Adipose tissue (tissue), 3 donors: Measurements from ENCODE around the gene PHKB. TPM values are rescaled to one million over a fixed set of nuclear protein-coding genes. Genes with fewer than 3 reads are reported as not detected.
"Not testable (repeated sequence)": the region's sequence is repeated elsewhere in the genome, so short reads cannot be mapped to it uniquely, and the experiment has no call there.

Experiments used
- H3K27ac ChIP-seq: one replicate; pipeline ENCODE4 v1.5.1; 2013; ENCODE audit warnings: low read depth, low read length
- WGBS, 3 donors: extraction: QIAGEN DNeasy Blood & Tissue Kit; methylation state at CpG; one replicate each; pipeline ENCODE4 v1.1.7; 2013; 5-methylcytosine and 5-hydroxymethylcytosine counted together
- polyA plus RNA-seq, 3 donors: library from polyadenylated mRNA; stranded (reverse); fragments of 200-250 nt; gene quantifications; one replicate each; pipeline ENCODE4 v1.2.3, GENCODE V29; 2013
- donor health status: healthy with polysubstance abuse.
- donor health status: Bipolar disorder and iron deficiency.
- donor health status: healthy.

The PHKB gene
- polyA plus RNA-seq, 3 donors, result 16.7 to 24.5 (median 19.8) TPM

DNA sequence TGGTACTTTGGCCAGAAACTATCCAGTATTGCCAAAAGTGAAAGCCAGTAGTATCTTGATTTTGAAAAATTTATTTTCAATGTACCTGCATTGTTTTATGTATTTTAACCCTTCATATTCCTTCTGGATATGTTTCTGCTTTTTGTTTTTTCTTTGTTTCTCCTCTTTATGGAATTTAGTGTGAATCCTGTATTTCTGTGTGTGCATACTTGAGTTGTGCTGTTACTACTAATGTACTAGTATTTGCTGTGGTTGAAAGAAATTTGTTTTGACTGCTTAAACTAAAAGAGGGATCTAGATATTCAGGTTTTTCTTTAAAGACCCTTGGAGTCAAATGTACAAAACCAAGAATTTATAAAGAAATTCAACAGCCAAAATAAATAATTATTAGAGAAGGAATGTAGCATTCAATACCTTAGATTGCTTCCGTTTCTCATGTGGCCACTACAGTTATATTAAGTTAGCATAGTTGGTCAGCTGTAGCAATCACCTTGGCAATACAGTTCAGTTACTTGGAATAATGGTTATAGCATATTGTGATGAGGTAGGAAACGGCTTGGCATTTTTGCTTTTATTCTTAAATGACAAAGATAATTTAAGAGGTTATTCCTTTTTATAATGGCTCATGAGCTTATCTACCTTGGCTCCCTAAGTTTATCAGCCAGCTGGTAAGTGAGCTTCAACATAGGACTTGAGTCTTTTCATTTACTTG is 4.9 kb downstream of the PHKB start:
- 79 to 84% (median 82%) methylated on average over 2 of the region's 2 CpGs for WGBS, 3 donors

DNA sequence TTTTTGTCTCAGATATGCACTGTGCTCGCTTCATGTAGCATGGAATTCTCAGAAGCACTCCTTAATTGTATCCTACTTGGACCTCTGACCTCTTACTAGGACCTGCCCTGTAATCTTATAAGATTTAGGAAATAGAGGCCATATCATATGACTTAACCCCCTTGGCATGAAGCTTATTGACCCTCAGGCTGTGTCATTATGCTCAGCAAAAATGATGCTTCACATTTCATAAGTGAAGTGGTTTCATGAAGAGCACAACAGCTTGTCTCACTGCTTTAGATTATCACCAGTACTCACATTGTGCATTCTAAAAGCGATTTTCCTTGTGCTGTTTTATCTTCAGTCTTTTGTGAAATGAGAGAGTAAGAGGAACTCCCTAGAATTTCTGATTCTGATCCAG is 6.4 kb downstream of the PHKB start:
- no peak overlapping the region for H3K27ac ChIP-seq
- 86 to 93% (median 91%) methylated on average over 2 of the region's 2 CpGs for WGBS, 3 donors

More for the DNA sequence above, 4.9 kb downstream of the PHKB start:
- H3K27ac ChIP-seq, result no peak overlapping the region

DNA sequence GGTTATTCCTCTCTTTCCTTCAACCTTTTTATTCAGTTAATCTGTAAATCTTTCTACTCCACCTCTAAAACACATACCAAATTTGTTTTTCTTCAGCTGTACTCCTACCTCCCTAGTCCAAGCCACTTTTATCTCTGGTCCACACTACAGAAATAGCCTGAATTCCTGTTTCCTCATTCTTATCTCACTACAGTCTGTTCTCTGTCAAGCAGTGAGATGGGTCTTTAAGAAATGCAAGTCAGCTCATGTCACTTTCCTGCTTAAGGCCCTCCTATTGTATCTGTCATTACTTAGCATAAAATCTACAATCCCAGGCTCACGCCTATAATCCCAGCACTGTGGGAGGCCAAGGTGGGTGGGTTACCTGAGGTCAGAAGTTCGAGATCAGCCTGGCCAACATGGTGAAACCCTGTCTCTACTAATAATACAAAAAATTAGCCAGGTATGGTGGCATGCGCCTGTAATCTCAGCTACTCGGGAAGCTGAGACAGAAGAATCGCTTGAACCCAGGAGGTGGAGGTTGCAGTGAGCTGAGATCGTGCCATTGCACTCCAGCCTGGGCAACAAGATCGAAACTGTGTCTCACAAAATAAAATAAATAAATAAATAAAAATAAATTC is 7.0 kb downstream of the PHKB start:
- not testable (repeated sequence) for H3K27ac ChIP-seq
- WGBS, 3 donors, result 93% methylated on average over 7 of the region's 7 CpGs

DNA sequence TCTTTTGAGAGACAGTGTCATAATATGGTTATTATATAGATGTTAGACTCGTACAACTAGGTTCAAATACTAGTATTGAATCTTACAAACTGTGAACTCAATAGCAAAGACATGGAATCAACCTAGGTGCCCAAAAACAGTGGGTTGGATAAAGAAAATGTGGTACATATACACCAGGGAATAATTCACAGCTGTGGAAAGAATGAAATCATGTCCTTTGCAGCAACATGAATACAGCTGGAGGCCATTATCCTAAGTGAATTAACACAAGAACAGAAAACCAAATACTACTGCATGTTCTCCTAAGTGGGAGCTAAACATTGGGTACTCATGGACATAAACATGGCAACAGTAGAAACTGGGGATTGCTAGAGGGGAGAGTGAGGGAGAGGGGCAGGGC is 8.1 kb downstream of the PHKB start:
- H3K27ac ChIP-seq, result no peak overlapping the region
- 95 to 99% (median 98%) methylated on average over 1 of the region's 1 CpG for WGBS, 3 donors

DNA sequence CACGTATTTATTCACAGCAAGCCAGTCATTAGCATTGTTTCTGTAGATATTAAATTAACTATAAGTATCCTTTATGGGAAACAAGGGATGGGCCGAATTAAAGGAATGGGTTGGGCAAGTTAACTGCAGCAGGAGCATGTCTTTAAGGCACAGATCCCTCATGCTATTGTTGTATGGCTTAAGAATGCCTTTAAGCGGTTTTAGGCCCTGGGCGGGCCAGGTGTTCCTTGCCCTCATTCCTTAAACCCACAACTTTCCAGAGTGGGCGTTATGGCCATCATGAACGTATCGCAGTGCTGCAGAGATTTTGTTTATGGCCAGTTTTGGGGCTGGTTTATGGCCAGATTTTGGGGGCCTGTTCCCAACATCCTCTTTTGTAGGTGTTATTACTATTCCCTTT is 9.1 kb downstream of the PHKB start:
- no peak overlapping the region for H3K27ac ChIP-seq
- WGBS, 3 donors, result 96 to 98% (median 96%) methylated on average over 7 of the region's 7 CpGs

DNA sequence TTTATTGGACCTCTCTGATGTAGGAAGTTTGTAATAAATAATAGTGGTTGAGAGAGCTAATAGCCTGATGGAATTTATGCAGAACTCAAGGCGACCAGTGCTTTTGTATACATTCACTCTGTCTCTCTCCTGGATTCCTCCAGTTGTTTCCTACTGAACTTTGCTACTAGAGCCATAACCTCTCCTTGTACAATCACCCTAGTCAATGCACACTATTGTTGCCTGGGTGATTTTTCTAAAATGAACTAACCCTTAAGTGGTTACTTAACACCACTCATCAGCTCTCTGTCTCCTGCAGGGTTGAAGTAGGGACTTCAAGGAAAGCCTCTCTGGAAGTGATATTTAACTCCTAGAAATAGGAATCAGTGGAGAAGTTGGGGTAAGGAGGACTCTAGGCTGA is 9.7 kb downstream of the PHKB start:
- WGBS, 3 donors, result 91 to 100% (median 98%) methylated on average over 1 of the region's 1 CpG
- H3K27ac ChIP-seq, result no peak overlapping the region

DNA sequence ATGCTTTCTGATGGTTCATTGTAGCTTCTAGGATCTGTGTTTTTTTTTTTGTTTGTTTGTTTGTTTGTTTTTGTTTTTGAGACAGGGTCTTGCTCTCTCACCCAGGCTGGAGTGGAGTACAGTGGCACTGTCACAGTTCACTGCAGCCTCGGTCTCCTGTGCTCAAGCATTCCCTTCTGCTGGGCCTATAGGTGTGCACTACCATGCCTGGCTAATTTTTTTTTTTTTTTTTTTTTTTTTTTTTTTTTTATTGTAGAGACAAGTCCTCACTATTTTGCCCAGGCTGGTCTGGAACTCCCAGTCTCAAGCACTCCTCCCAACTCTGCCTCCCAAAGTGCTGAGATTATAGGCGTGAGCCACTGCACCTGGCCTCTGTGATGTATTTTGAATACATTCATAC is 11.9 kb downstream of the PHKB start:
- 90 to 94% (median 93%) methylated on average over 2 of the region's 2 CpGs for WGBS, 3 donors

DNA sequence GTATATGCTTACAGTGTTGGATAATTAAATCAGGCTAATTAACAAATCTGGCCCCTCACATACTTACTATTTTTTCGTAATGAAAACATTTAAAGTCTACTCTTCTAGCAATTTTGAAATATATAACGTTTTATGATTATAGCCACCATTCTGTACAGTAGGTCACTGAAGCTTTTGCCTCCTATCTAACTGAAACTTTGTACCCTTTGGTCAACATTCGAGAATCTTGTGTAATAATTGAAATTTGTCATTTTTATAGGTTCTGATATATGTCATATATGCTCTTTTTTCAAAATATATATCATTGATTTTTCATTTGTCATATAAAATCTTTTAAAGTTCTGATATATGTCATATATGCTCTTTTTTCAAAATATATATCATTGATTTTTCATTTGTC is 12.7 kb downstream of the PHKB start:
- 88 to 92% (median 89%) methylated on average over 3 of the region's 3 CpGs for WGBS, 3 donors

More for the DNA sequence above, 11.9 kb downstream of the PHKB start:
- H3K27ac ChIP-seq, result not testable (repeated sequence)

DNA sequence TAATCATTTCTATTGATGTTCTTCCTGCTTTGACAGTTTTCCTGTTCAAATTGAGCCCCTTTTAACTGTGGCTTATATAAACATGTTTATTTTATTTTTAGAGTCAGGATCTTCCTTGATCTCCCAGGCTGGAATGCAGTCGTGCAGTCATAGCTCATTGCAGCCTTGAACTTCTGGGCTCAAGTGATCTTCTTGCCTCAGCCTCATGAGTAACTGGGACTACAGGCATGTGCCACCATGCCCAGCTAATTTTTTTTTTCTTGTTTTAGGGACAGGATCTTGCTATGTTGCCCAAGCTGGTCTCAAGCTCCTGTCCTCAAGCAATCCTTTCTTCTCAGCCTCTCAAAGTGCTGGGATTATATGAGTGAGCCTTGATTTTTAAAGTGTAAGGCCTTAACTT is 14.7 kb downstream of the PHKB start:
- no peak overlapping the region for H3K27ac ChIP-seq

More for the DNA sequence above, 12.7 kb downstream of the PHKB start:
- no peak overlapping the region for H3K27ac ChIP-seq

DNA sequence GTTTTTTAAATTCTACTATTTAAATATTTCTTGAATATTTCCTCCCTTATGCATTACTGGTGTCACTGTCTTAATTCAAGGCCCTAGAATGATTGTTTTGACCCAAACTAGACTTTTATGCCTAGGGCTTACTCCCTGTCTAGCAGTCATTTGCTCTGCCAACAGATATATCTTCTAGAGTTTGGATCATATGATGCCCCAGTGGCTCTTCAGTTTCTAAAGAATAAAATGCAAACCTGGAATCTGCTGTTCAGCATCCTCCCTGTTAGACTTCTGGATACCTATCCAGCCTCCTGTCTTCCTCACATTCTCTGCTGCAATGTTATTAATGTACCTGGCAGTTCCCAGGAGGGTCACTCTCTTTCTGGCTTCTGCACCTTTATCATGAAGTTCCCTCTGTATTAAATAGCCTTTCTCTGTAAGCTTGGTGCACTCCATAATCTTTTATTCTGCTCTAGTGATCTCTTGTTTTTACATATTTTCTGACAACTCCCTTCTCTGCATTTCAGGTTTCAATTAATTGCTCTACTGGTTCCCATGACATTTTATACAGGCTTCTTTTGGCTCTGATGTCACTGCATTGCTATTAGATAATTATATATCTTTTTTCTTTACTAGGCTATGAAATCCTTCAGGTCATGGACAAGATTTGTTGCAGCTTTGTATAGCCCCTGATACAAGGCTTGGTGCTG is 15.7 kb downstream of the PHKB start:
- H3K27ac ChIP-seq, result no peak overlapping the region

More for the DNA sequence above, 14.7 kb downstream of the PHKB start:
- 36 to 63% (median 42%) methylated on average over 1 of the region's 1 CpG for WGBS, 3 donors

DNA sequence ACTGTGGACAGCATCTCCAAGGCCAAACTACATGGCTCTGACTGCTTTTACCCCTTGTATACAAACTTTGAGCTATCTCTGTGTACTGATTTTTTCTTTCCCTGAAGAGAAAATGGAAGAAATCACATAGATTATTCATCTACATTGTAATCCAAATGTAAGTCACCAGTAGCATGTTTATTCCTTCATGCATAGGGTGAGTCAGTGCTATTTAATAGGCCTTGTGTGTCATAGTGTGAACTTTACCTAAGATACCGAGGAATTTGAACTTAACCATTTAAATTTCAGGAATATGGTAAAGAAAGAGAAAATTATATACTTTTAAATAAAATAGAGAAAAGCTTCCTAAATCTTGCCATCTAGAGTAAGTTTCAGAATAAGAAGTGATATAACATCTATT is 16.5 kb downstream of the PHKB start:
- WGBS, 3 donors, result 77 to 90% (median 88%) methylated on average over 1 of the region's 1 CpG
- no peak overlapping the region for H3K27ac ChIP-seq

DNA sequence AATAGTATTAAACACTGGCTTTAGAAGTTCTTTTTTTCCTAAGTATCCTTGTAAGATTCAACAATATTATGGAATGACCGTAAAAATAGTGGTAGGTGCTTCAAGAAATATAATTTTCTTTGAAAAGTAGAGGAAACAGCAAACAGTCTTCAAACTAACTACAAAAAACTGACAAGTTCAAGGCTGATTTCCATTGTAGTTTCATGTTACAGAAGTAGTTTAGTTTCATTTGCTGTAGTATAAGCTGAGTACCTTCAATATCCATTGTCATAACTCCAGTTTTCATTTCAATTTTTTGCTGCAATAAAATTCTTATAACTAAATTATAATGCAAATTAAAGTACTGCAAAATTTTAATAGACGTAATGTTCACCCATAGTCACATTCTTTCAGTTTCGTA is 19.3 kb downstream of the PHKB start:
- WGBS, 3 donors, result 97 to 98% (median 98%) methylated on average over 3 of the region's 3 CpGs
- no peak overlapping the region for H3K27ac ChIP-seq

DNA sequence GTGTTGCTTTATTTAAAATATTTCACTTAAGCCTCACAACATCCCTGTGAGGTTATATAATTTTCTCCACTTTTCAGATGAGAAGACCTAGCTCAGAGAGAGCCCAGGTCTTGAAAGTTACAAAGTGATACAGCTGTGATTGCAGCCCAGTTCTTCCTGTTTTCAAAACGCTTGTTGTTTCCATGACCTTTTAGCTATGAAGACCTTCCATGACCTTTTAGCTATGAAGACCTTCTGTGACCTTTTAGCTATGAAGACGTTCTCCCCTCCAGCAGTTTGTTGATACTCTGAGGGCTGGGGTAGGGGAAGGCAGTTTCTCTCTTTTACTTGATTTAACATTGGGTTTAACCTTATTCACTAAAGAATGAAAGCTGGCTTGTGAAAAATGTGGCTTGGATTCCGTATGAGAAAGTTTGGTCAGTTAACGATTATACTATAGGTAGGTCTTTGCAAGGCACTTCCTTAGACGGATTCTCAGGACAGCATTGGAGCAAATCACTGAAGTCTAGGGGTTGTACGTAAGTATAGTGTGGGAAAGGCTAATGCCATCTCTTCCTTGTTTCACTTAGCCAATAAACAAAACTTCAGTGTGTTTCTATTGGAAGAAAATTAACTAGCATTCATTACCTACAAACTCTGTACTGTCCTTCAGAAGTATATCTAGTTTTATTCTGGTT is 20.7 kb downstream of the PHKB start:
- WGBS, 3 donors, result 61 to 83% (median 73%) methylated on average over 6 of the region's 6 CpGs
- H3K27ac ChIP-seq, result no peak overlapping the region

DNA sequence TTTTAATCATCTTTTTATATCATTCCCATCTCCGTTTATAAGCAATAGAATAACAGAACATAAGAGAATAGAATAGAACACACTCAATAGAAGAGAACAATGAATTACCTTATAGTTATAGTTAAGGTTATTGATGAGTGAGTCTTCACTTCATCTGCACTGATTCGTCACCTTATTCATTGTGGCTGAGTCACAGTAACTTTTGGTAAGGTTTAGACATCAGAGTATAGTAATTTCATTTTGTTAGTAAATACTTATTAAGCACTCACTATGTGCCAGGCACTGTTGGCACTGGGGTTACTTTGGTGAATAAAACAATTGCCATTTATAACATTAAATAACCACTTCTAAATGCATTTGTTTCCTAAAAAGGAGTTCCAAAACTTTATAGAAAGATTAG is 22.5 kb downstream of the PHKB start:
- WGBS, 3 donors, result 68 to 97% (median 97%) methylated on average over 2 of the region's 2 CpGs
- H3K27ac ChIP-seq, result no peak overlapping the region

DNA sequence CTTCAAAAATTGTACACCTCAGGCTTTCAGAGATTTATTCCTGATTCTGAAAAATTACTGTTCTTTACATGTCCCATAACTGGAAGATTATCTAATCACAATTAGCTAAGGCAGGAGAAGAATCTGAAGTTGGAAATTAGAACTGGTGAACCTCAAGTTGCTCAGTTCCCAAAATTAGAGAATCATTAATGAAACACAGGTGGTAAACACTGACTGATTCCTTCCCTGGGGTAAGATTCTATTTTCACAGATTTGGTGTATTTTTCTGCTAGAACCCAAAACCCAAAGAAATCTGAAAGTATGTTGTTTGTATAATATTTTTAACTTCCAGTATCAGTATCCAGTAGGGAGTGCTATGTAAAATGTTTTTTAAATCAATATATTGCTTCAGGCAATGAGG is 25.7 kb downstream of the PHKB start:
- no peak overlapping the region for H3K27ac ChIP-seq

DNA sequence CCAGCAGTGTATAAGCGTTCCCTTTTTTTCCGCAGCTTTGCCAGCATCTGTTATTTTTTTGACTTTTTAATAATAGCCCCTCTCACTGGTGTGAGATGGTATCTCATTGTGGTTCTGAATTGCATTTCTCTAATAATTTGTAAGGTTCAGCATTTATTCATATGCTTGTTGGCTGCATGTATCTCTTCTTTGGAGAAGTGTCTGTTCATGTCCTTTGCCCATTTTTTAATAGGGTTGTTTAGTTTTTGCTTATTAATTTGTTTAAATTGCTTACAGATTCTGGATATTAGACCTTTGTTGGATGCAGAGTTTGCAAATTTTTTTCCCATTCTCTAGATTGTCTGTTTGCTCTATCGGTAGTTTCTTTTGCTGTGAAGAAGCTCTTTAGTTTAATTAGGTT is 26.9 kb downstream of the PHKB start:
- no peak overlapping the region for H3K27ac ChIP-seq
- WGBS, 3 donors, result 79 to 99% (median 98%) methylated on average over 3 of the region's 3 CpGs

DNA sequence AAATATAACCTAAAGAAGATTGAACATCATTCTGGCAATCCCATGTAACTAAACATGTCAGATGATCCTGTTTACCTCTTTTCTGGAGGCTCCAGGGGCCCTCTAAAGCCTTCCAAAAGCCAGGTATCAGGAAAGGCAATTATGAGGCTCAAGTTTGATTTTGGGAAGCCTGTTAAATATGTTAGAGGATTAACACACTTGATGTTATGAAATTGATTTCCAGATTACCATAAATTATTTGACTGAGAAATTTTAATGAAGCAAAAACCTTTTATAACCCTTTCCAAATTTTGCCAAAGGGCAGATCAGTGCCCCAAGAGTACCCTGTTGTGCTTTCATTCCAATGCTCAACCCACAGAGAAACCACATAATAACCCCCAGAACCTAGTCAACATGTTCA is 29.3 kb downstream of the PHKB start:
- no peak overlapping the region for H3K27ac ChIP-seq

DNA sequence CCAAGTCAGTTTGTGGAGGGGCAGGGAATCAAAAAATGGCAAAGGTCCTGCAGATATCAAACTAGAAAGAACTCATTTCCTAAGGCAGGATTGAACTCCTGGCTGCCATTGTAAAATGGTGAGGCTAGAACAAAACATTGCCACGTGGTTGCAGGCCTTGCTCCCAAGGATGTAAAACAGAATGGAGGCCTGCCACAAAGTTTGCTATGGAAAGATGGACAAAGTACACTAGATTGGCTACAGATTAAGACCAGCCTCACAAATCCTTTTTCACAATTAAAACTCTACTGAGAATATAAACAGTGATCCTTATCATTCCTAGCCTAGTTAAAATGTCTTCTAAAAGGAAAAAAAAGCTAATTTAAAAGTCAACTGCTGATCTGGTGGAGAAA is 30.9 kb downstream of the PHKB start:
- 46 to 62% (median 57%) methylated on average over 1 of the region's 1 CpG for WGBS, 3 donors
- no peak overlapping the region for H3K27ac ChIP-seq
